SK-N-MC (cell line): ENCODE data around the gene BRPF3.

Source experiments
- DNase-seq: peaks from one replicate; pipeline ENCODE4 v3.0.0-alpha.2; 2011; ENCODE audit warnings: low read depth, low spot score
- H3K27ac ChIP-seq: fragments of 200-600 bp; sonication (generic); 2 replicates; pipeline ENCODE4 v1.5.1; 2016; ENCODE audit warnings: mixed run types
- H3K36me3 ChIP-seq: fragments of 200-600 bp; sonication (generic); 2 replicates; pipeline ENCODE4 v1.6.1; 2017; ENCODE audit warnings: antibody characterized with exemption, low read length, mixed read lengths; ENCODE audit not compliant: insufficient read depth
- H3K4me3 ChIP-seq: fragments of 200-600 bp; sonication (generic); 2 replicates; pipeline ENCODE4 v1.5.1; 2016
- H3K9ac ChIP-seq: fragments of 200-600 bp; sonication (generic); 2 replicates; pipeline ENCODE4 v1.8.0; 2017; ENCODE audit warnings: mixed run types, mixed read lengths; ENCODE audit not compliant: insufficient read length
- H3K9me3 ChIP-seq: fragments of 200-600 bp; sonication (generic); 2 replicates; pipeline ENCODE4 v1.6.1; 2017; ENCODE audit warnings: low read depth, mild to moderate bottlenecking, antibody characterized with exemption, low read length, moderate library complexity, mixed read lengths
- EZH2 ChIP-seq: fragments of 200-600 bp; sonication (generic); IDR thresholded peaks from one replicate; pipeline ENCODE4 v1.6.1; 2017; ENCODE audit warnings: antibody characterized with exemption
- FOXP2 ChIP-seq: optimal IDR thresholded peaks from 2 replicates; pipeline ENCODE3; 2011; ENCODE audit warnings: mild to moderate bottlenecking, moderate library complexity; ENCODE audit not compliant: insufficient read depth; ENCODE audit errors: extremely low read length, control extremely low read depth
- POLR2AphosphoS5 ChIP-seq: IDR thresholded peaks from 2 replicates; pipeline ENCODE4 v1.6.1; 2012; ENCODE audit warnings: mild to moderate bottlenecking, low read depth, low read length, borderline replicate concordance

BRPF3 gene

DNA sequence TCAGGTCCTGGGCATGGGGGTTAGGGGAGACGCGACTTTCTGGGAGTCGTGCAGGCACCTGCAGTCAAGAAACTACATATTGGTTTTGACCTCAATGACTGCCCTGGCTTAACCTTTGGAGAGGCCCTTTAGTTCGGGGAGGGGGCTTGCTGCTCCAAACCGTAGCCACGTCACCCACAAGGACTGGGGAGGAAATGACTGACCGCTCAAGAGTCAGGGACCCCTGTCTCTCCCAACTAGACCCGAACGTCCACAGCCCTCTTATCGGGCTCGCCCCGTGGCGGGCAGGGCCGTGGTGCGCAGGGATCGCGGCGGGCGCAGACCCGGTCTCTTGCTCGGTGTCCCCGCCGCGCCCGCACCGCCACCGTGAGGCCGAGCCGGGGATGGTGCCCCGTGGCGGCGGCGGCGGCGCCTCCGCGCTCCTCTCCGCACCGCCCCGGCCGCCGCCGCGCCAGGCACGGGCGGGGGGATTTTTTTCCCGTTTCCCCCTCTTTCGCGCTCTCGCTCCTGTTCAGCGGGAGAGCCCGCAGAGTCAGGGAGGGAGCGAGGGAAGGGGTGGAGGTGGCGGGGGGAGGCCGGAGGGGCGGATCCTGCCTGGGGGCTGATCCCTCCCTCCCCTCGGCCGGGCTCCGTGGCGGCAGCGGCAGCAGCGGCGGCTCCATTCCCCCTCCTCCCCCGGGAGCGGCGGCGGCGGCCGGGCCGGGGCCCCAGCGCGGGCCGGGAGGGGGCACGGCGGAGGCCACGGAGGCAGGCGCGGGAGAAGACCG is at the start of gene BRPF3:
Gene BRPF3, plus strand, starts transcription at position 632 of the 767 bp plus-strand sequence. CDS start 3,579 bp downstream, outside the sequence.
- peak within 1 kb of the TSS; percentile 79; the same call in 1 of the 2 replicates for H3K27ac ChIP-seq
- peaks cover 18% of the 10 kb centered on the region for H3K36me3 ChIP-seq
- TF ChIP-seq POLR2AphosphoS5 (no peak), EZH2 (no peak)
- H3K9ac ChIP-seq: peak within 1 kb of the TSS; percentile 84
- H3K9me3 ChIP-seq: no peaks in the 10 kb centered on the region
- H3K4me3 ChIP-seq: peak within 1 kb of the TSS; percentile 77
- DNase-seq: no peak

DNA sequence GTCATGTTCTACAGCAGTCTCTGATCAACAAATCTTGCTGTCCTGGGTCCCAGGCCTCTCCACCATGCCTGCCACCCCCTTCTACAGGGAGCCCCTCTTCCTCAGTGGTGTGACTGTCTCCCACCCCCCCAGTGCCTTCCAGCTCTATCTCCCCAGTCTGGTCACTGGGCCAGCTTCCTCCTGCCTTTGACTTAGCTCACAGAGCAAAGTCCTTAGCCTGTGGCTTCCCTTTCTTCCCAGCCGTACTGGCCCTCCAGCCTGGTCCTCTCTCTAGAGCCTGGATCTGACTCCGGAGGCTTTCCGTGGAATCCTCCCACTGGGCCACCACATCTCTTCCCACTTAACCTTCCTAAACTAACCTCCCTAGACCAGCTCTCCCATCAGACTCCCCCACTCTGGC is 49.2 kb upstream of the BRPF3 start:
- H3K9ac ChIP-seq: no peak overlapping the region
- H3K36me3 ChIP-seq: no peaks in the 10 kb centered on the region
- H3K27ac ChIP-seq: no peak overlapping the region
- no peaks in the 10 kb centered on the region for H3K9me3 ChIP-seq
- DNase-seq: no peak
- no peak for TF ChIP-seq FOXP2
- no peak for TF ChIP-seq POLR2AphosphoS5
- TF ChIP-seq EZH2: no peak
- H3K4me3 ChIP-seq: no peak overlapping the region

DNA sequence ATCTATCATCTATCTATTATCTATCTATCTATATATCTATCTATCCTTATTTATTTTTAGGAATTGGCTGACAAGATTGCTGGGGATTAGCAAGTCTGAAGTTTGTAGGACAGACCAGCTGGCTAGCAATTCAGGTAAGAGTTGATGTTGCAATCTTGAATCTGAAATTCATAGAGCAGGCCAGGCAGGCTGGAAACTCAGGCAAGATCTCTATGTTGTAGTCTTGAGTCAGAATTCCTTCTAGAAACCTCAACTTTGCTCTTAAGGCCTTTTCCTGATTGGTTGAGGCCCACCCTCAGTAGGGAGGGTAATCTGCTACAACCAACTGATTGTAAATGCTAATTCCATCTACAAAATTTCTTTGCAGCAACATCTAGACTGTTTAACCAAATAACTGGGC is 47.1 kb upstream of the BRPF3 start:
- no peak for TF ChIP-seq POLR2AphosphoS5
- TF ChIP-seq EZH2: no peak
- no peak for TF ChIP-seq FOXP2
- Histone ChIP-seq H3K27ac (no peak overlapping the region), H3K9ac (no peak overlapping the region), H3K36me3 (no peaks in the 10 kb centered on the region), H3K4me3 (no peak overlapping the region), H3K9me3 (no peaks in the 10 kb centered on the region; the same call in 1 of the 2 replicates)
- DNase-seq: no peak

DNA sequence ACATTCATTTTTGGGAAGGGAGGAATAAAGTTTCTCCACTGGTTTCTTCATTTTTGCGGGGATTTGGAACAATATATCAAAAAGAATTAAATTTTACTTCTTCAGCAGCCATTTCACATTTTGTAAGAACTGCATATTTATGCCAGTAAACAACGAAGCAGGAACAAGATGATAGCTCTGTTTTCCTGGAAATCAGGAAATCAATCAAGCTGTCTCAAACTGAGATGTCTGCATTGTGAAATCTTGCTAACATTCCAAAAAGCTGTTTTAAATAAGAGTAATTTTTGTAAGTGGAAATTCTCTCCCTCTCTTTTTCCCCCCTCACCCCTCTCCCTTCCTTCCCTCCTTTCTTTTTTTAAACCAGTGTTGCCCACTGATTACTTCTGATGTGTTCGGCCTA is 46.3 kb upstream of the BRPF3 start:
- H3K9me3 ChIP-seq: no peaks in the 10 kb centered on the region; the same call in 1 of the 2 replicates
- H3K36me3 ChIP-seq: no peaks in the 10 kb centered on the region
- H3K4me3 ChIP-seq: no peak overlapping the region
- no peak for DNase-seq
- H3K27ac ChIP-seq: no peak overlapping the region
- TF ChIP-seq FOXP2 (no peak), EZH2 (no peak), POLR2AphosphoS5 (no peak)
- no peak overlapping the region for H3K9ac ChIP-seq

DNA sequence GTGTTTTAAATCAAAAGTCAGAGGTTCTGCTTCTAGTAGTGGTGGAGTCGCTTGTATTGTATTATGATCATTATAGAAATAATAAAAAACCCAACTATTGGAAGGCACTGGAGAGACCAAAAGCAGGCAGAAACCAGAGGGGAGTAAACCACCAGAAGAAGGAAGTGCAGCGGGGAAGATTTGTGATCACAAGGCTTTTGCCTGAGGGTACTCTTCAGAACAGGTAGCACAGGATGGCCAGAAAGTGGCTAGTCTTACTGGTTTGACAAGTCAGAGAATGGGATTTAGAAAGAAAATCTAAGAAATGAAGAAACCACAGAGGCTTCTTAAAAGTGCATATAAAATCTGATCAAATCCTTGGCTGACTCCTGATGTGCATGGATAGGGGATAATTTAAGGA is 42.3 kb upstream of the BRPF3 start:
- DNase-seq: no peak
- no peak overlapping the region for H3K9ac ChIP-seq
- no peak overlapping the region for H3K4me3 ChIP-seq
- no peak for TF ChIP-seq POLR2AphosphoS5
- TF ChIP-seq FOXP2: no peak
- no peak for TF ChIP-seq EZH2
- no peaks in the 10 kb centered on the region for H3K36me3 ChIP-seq
- H3K27ac ChIP-seq: no peak overlapping the region
- H3K9me3 ChIP-seq: no peaks in the 10 kb centered on the region; the same call in 1 of the 2 replicates

DNA sequence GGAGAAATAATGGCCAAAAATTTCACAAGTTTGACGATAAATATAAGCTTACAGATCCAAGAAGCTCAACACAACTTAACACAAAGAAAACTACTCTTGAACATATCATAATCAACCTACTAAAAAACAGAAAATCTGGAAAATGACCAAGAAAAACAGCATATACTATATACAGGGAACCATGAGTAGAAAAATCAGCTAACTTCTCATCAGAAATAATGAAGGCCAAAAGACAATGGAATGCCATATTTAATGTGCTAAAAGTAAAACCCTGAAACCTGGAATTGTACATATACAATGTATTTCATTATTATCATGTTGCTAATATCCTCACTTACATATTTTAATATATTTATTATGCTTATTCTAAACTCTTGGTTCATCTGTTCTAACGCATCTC is 40.9 kb upstream of the BRPF3 start:
- DNase-seq: no peak
- H3K4me3 ChIP-seq: no peak overlapping the region
- H3K36me3 ChIP-seq: no peaks in the 10 kb centered on the region
- no peak for TF ChIP-seq EZH2
- TF ChIP-seq POLR2AphosphoS5: no peak
- TF ChIP-seq FOXP2: no peak
- H3K9ac ChIP-seq: no peak overlapping the region
- no peaks in the 10 kb centered on the region; the same call in 1 of the 2 replicates for H3K9me3 ChIP-seq
- no peak overlapping the region for H3K27ac ChIP-seq

DNA sequence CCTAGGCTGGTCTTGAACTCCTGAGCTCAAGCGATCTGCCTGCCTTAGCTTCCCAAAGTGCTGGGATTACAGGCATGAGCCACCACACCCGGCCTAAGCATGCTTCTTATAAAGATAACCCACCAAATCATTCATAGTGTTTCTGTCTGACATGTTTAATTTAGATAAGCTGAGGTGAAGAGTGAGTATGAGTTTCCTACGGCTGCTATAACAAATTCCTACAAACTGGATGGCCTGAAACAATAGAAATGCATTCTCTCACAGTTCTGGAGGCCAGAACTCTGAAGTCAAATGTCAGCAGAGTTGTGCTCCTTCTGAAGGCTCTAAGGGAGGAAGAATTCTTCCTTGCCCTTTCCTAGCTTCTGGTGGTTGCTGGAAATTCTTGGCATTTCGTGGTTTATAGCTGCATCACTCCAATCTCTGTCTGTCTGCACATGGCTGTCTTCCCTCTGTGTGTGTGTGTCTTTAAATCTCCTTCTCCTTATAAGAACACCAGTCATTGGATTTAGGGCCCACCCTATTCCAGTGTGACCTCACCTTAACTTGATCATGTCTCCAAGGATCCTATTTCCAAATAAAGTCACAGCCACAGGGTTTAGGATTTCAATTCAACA is 36.3 kb upstream of the BRPF3 start:
- Histone ChIP-seq H3K9me3 (no peaks in the 10 kb centered on the region), H3K27ac (no peak overlapping the region), H3K9ac (no peak overlapping the region), H3K36me3 (no peaks in the 10 kb centered on the region), H3K4me3 (no peak overlapping the region)
- TF ChIP-seq POLR2AphosphoS5: no peak
- no peak for TF ChIP-seq FOXP2
- no peak for TF ChIP-seq EZH2
- DNase-seq: no peak

DNA sequence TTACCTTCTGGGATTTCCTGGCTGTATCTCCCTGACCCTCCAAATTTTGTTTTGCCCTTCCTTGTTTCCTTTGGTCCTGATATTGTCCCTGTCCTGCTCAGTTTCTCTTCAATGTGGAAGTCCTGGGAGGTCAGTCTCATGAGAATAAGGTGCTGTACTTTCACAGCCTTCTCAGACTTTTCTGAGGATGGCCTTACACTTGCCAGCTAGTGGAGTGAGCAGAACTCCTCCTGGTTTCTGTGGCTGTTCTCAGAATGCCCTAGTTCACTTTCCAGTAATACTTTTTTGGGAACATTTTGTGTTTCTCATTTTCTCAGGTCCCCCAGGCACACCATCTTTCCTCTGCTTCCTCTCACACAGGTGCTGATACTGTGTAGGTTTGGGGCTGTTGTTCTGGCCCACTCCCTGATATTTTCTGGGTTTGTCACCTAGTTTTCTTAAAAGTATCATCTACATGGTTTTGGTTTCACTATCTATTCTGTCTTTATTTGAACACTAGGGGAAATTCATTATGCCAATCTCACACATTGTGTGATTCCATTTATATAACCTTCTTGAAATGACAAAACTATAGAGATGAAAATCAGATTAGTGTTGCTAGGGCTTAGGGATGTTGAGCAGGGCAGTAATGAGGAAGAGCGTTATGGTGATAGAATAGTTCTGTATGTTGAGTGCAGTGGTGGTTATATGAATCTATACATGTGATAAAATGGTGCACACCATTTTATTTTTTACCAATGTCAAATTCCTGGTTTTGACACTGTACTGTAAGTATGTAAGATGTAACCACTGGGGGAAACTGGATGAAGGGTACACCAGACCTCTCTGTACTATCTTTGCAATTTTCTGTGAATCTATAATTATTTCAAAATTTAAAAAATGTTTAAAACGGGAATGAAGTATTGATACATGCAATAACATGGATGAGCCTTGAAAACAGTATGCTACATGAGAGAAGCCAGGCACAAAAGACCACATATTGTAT is 27.2 kb upstream of the BRPF3 start:
- H3K9ac ChIP-seq: no peak overlapping the region
- TF ChIP-seq FOXP2 (no peak), EZH2 (no peak), POLR2AphosphoS5 (no peak)
- DNase-seq: no peak
- no peaks in the 10 kb centered on the region for H3K36me3 ChIP-seq
- no peaks in the 10 kb centered on the region for H3K9me3 ChIP-seq
- H3K27ac ChIP-seq: no peak overlapping the region
- H3K4me3 ChIP-seq: no peak overlapping the region
